DMS 273 (cell line): ENCODE measurements around the gene BNC2.

ENCODE experiments used
- DNase-seq: peaks from one replicate; lab custom pipeline; 2025; ENCODE audit not compliant: unreplicated experiment; lab: John Stamatoyannopoulos, UW

BNC2 gene

DNA sequence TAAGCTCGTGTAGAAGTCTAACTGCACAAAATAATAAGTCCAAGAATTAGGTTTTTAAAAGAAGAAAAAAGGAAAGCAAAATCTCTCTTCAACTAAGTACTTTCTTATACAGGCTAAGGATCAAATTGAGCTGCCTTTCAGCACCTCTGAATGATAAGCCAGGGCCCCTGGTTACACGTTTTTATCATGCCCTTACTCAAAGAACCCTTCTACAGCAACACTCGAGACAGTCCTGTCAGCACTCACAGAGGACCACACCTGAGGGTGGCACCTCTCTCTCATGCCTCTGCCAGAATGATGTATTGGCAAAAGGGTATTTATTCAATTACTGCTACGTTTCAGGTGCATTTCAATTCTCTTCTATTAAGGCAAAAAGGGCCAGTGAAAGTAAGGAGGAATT, 150.5 kb downstream of the BNC2 start:
- no peak for DNase-seq

- no peak for DNase-seq
These were observed 151.5 kb downstream of the BNC2 start for GRCh38 chr9:16718952-16719351.

- DNase-seq: no peak
These were observed 152.2 kb downstream of the BNC2 start for GRCh38 chr9:16718296-16718695.

- DNase-seq: no peak
These were observed 153.9 kb downstream of the BNC2 start for GRCh38 chr9:16716601-16717000.

GRCh38 chr9:16715404-16715803, 155.1 kb downstream of the BNC2 start:
- no peak for DNase-seq

DNA sequence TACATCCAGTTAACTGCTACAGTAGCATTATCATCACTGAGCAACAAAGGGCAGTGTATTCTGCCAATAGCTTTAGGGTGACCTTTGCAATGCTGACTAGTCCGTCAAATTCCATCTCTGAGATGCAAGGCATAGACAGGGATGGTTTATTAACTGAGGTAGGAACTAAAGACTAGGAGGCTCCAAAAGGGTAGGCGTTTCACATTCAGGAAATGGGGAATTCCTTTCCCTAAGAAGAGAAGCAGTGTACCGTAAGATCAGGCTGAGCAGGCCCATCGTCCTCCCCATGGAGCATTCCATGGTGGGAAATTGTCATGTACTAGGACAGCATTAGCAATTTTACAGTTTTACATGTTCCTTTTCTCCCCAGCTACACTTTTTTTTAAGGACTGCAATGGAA, 157.7 kb downstream of the BNC2 start:
- no peak for DNase-seq

DNA sequence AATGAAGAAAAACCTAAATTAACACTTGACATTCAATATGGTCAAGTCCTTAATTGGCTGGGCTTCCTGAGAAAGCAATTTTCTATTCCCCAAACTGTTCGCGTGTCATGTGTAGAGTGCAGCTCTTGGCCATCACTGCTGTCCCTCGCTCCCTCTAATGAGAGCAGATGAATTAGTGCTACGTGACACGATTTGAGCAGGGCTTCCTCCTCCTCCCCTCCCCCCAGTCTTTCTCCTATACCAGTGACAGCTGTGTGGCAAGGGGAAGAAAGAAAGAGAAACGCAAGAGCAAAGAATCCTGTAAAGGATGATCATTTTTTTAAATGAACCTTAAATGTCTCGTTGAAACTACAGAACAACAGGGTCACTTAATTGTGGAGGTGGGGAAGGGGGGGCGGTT, 159.6 kb downstream of the BNC2 start:
- DNase-seq: peak; percentile 81

DNA sequence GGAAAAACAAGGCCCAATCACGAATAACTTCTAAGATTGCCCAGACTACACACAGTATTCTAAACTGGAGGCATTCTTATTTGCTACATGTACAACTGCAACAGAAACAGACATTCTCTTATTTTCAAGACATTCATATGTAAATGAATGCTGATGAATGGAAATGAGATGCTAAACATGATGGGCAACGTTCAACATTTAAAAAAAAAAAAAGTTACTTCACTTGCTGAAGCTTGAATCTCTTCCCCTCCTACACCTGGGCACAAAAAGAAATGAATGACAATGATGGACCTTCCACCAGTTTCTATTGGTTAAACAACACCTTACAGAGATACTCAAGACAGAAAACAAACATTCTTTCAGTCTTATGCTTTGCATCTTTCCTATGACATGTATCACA, 160.5 kb downstream of the BNC2 start:
- no peak for DNase-seq

GRCh38 chr9:16708656-16709435, 161.6 kb downstream of the BNC2 start:
- DNase-seq: peak; percentile 87

GRCh38 chr9:16705111-16705604, 165.3 kb downstream of the BNC2 start:
- peak; percentile 87 for DNase-seq

- DNase-seq: peak; percentile 68
These were observed 166.1 kb downstream of the BNC2 start for GRCh38 chr9:16704116-16705110.

- DNase-seq: no peak
These were observed 169.1 kb downstream of the BNC2 start for GRCh38 chr9:16701347-16701746.

DNA sequence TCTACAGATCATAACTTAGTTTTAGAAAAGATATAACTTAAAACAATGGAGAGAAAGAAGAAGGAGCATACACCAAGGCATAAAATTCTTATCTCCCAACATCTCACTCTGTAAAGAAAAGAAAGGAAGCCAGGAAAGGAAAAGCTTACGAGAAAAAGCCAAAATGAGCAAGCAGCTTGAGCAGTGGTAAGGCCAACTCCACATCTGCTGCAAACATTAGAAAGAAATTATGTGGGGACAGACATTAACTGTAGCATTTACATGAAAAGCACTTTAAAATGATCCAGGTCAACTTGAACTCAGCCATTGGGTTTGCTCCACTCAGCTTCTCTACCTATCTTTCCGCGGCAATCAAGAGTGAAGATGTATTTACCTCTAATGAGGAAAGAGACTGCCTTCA, 176.9 kb downstream of the BNC2 start:
- DNase-seq: no peak

DNA sequence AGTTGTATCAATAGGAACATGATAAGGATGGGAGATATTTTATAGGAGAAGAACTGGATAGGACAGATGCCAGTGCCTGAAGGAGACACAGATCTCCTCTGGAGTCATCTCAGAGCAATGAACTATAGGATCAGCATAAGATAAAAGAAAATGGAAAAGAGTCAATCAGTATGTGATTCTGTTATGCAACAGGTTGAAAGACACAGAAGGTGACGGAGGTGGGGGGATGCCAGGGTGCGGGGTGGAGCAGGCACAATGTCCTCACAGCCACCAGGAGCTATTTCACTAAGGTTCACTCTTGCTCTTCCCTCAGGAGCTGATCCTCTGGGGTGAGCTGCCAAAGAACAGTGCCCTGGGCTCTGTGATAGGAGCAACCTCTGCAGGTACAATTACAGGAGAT, 179.8 kb downstream of the BNC2 start:
- no peak for DNase-seq

DNA sequence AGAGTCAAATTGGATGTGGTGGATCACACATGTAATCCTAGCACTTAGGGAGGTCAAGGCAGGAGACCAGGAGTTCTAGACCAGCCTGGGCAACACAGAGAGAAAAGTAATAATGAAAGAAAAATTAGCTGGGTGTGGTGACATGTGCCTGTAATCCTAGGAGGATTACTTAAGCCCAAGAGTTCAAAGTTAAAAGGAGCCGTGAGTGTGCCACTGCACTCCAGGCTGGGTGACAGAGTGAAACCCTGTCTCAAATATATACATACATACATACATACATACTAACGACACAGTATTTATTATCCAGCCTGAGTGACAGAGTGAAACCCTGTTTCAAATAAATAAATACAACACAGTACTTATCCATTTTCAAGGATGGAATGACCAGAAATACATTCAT, 180.3 kb downstream of the BNC2 start:
- DNase-seq: no peak

- peak; percentile 71 for DNase-seq
These were observed 181.0 kb downstream of the BNC2 start for GRCh38 chr9:16689351-16689938.

GRCh38 chr9:16688814-16689213, 181.7 kb downstream of the BNC2 start:
- DNase-seq: peak; percentile 42

- peak; percentile 62 for DNase-seq
These were observed 182.6 kb downstream of the BNC2 start for GRCh38 chr9:16687678-16688369.

DNA sequence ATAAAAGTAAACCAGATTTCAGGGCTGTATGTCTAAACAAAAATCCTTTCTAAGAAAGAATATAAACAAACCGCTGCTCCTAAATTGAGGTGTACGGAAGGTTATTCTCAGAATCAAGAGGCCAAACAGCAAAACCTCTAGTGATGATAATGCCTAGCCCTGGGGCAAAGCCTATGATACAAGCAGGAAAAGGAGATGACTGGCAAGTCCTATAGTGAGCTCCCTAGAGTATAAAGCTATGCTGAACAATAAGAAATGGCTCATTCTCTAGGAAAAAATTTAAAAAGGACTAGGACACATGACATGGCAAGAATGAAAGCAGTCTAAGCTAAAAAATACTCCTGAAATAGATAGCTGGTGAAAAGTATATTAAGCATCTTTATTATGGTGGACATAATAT, 187.1 kb downstream of the BNC2 start:
- no peak for DNase-seq

DNA sequence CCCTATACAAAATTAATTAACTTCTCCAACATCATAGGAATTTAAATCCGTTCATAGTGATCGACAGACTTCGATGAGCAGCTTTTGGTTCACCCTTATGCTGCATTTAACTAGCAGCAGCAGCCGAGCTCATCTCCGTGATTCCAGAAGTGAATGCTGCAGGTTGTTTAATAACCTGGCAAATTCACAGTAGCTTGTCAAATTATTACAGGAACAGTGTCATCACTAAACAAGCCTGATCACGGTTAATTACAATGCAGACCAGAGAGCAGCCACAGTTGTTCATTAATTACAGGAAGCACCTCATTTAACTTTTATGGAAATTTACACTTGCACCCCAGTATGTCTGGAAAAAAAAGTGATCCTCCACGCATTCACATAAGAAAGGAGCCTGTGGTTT, 188.2 kb downstream of the BNC2 start:
- DNase-seq: no peak

DNA sequence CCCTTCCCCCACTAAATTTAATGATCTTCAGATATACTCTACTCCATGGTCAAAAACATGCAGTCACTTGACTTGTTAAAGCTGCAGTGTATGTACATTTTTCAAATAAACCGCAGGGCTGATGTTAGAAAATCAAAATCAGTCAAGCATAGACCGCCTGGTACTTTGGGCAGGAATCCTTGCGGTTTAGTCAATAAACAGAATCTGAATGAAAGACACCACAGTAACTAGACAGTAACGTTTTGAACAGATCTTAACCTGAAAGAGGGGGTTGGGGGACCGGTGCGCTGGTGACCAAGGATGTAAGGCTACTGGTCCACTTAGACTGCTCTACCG, 188.8 kb downstream of the BNC2 start:
- no peak for DNase-seq
